Testis (tissue), 2 donors: ENCODE data around the gene STAT6.

Experiments used
- POLR2A ChIP-seq: fragments of 450-650 bp; IDR thresholded peaks from one replicate; pipeline ENCODE4 v1.6.1; 2017; ENCODE audit warnings: antibody characterized with exemption, mild to moderate bottlenecking, moderate library complexity
- TF ChIP-seq, protein P1 (sequence below), 3 experiments: fragments of 450-650 bp in 2 of 3; fragments of 200-600 bp in 1 of 3; sonication (generic) in 1 of 3; IDR thresholded peaks; one replicate each; pipeline ENCODE4 v1.5.1; 2016 to 2019; ENCODE audit warnings: antibody characterized with exemption in 3 of 3, mild to moderate bottlenecking in 2 of 3, moderate library complexity in 1 of 3

GRCh38 chr12:57128519-57129247 lies 17.5 kb upstream of the STAT6 start:
- TF ChIP-seq, protein P1, sequence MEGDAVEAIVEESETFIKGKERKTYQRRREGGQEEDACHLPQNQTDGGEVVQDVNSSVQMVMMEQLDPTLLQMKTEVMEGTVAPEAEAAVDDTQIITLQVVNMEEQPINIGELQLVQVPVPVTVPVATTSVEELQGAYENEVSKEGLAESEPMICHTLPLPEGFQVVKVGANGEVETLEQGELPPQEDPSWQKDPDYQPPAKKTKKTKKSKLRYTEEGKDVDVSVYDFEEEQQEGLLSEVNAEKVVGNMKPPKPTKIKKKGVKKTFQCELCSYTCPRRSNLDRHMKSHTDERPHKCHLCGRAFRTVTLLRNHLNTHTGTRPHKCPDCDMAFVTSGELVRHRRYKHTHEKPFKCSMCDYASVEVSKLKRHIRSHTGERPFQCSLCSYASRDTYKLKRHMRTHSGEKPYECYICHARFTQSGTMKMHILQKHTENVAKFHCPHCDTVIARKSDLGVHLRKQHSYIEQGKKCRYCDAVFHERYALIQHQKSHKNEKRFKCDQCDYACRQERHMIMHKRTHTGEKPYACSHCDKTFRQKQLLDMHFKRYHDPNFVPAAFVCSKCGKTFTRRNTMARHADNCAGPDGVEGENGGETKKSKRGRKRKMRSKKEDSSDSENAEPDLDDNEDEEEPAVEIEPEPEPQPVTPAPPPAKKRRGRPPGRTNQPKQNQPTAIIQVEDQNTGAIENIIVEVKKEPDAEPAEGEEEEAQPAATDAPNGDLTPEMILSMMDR (IDR thresholded peaks at IDR 0.05): no peak
- TF ChIP-seq POLR2A: no peak
